ENCODE results near the gene ADCY7. TPM values are rescaled to one million over a fixed set of nuclear protein-coding genes. Genes with fewer than 3 reads are reported as not detected.

The ADCY7 gene
- total and polyA plus RNA-seq, 4 donors: 4.0 to 75.8 (median 20.2) TPM

DNA sequence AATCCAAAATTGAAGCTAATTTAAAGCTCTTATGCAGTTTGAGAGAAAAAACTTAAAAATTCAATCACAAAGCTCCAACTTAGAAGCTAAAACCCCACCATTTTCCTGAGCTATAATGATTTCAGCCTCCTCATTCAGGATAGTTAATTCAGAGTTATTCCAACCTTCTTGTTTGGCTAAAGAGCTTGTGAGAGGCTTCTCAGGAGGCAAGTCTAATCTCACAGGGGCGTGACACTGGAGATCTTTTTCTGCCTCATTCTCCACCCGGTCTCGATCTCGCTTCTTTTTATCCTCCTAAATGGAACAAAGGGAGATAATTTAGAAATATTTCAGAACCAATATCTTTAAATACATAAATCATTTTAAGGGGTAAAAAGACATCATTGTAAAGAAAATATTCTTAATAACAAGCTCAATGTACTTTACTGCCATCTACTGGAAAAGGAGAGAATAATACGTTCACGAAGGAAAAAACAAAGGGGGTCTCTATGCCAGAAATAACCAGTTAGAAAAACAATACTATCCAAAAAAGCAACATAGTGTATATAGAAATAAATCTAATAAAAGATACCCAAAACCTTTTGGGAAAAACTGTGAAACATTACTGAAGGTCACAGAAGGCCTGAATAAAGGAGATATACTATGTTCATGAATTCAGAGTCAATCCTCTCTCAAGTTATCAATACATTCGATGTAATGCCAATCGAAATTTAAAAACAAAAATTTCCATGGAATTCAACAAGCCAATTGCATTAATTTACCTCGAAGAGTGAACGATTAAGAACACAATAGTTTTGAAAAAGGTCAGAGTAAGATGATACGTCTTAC lies 88.5 kb downstream of the ADCY7 start:
- H3K4me3 ChIP-seq (ENCODE audit: low read length in 2 of 2): no peak overlapping the region
- no peaks in the 10 kb centered on the region for H3K27me3 ChIP-seq (ENCODE audit: control insufficient read depth in 1 of 2, insufficient read depth in 2 of 2, low read length in 1 of 2)
- H3K36me3 ChIP-seq (ENCODE audit: control insufficient read depth in 1 of 2, insufficient read depth in 2 of 2, low read length in 1 of 2): peaks cover 2 to 7% of the 10 kb centered on the region in 2 donors
- intact Hi-C loops (cut with DNase I): loop anchor here in 1 of 2 donors (2.0 kb wide), 1 partner anchor 28 kb away; no protein-coding TSS in a partner anchor
- H3K4me1 ChIP-seq (ENCODE audit: control insufficient read depth in 1 of 2, insufficient read depth in 2 of 2, low read length in 2 of 2): no peaks in the 10 kb centered on the region
- ATAC-seq (ENCODE audit: low FRiP score) (no peak), DNase-seq (no peak)
- WGBS, 2 donors: 74% methylated on average over 11 of the region's 11 CpGs
- no peaks in the 10 kb centered on the region for H3K9me3 ChIP-seq (ENCODE audit: control insufficient read depth, low read length)
- no peak overlapping the region for H3K27ac ChIP-seq (ENCODE audit: low read depth in 1 of 2, low read length in 2 of 2)

- intact Hi-C loops (cut with DNase I): loop anchor here (5.0 to 10.0 kb wide), 5 partner anchors 32 to 335 kb away; partner anchors contain the start of genes TENT4B (in 2 of the 2) and CNEP1R1 (in 1 of the 2)
- no peak overlapping the region for H3K4me3 ChIP-seq (ENCODE audit: low read length in 2 of 2)
- H3K27me3 ChIP-seq (ENCODE audit: control insufficient read depth in 1 of 2, insufficient read depth in 2 of 2, low read length in 1 of 2): no peaks in the 10 kb centered on the region
- H3K27ac ChIP-seq (ENCODE audit: low read depth in 1 of 2, low read length in 2 of 2): peak overlapping the region; percentile 54 to 77
- H3K36me3 ChIP-seq (ENCODE audit: control insufficient read depth in 1 of 2, insufficient read depth in 2 of 2, low read length in 1 of 2): peaks cover 2 to 7% of the 10 kb centered on the region in 2 donors
- ATAC-seq (ENCODE audit: low FRiP score): no peak
- H3K4me1 ChIP-seq (ENCODE audit: control insufficient read depth in 1 of 2, insufficient read depth in 2 of 2, low read length in 2 of 2): peaks cover 5 to 9% of the 10 kb centered on the region in 2 donors
- no peaks in the 10 kb centered on the region for H3K9me3 ChIP-seq (ENCODE audit: control insufficient read depth, low read length)
- no peak for DNase-seq
- 50 to 51% methylated on average over 1 of the region's 1 CpG for WGBS, 2 donors
Observed at GRCh38 chr16:50359626-50360025, 93.3 kb downstream of the ADCY7 start.

DNA sequence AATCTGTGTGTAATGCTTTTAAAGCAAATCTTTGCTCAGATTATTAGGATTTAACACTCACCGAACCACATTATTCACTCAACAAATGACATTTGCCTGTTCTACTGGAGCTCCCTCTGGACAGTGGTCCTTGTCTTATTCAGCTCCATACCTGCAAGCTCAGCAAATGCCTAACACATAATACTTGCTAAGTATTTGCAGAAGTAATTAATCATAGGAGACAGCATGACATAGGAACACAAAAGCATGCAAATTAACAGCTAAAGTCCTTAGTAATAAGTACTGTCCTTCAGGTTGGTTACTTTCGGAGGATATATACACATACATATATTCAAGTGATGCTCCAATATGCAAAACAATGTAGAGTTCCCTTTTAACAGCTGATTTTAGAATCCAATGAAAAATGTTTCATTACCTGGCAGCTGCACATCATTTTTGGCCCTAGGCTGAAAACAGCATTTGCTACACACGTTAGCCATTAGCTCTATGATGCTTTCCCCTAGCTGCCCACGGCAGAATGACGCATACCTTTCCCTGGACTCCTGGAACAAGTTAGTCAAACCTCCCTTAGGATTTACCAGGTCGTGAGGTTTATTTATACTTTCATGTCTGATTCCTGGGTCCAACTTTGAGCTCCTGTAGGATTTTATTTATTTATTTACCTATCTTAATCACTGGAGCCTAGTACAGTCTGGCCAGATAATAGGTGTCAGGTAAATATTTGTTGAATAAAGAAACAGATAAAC lies 93.9 kb downstream of the ADCY7 start:
- DNase-seq (peak; percentile 72 to 86), ATAC-seq (ENCODE audit: low FRiP score) (peak; percentile 57)
- Histone ChIP-seq H3K36me3 (ENCODE audit: control insufficient read depth in 1 of 2, insufficient read depth in 2 of 2, low read length in 1 of 2) (peaks cover 2 to 7% of the 10 kb centered on the region in 2 donors), H3K27ac (ENCODE audit: low read depth in 1 of 2, low read length in 2 of 2) (peak overlapping the region; percentile 93 to 99), H3K9me3 (ENCODE audit: control insufficient read depth, low read length) (no peaks in the 10 kb centered on the region), H3K27me3 (ENCODE audit: control insufficient read depth in 1 of 2, insufficient read depth in 2 of 2, low read length in 1 of 2) (no peaks in the 10 kb centered on the region), H3K4me3 (ENCODE audit: low read length in 2 of 2) (no peak overlapping the region), H3K4me1 (ENCODE audit: control insufficient read depth in 1 of 2, insufficient read depth in 2 of 2, low read length in 2 of 2) (peaks cover 5 to 9% of the 10 kb centered on the region in 2 donors)
- 32 to 36% methylated on average over 6 of the region's 6 CpGs for WGBS, 2 donors
- intact Hi-C loops (cut with DNase I): loop anchor here (5.0 to 10.0 kb wide), 5 partner anchors 33 to 335 kb away; partner anchors contain the start of genes TENT4B (in 2 of the 2) and CNEP1R1 (in 1 of the 2)

DNA sequence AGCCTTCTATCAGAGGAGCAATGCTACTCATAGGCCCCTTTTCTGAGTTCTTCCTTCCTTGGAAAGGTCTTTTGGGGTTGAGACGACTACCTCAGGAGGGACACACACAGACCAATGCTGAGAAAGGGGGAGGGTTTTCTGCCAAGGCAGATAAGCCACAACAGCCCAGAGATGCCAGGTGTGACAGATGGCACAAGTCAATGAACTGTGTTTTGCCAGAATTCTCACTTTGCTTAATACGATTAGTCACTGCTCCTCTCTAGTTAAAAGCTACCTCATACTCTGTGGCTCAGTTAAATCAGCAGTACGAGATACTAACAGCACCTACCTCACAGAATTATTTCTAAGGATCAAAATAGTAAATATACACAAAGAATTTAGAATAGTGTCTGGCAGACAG lies 94.4 kb downstream of the ADCY7 start:
- WGBS, 2 donors: 25 to 26% methylated on average over 3 of the region's 3 CpGs
- Histone ChIP-seq H3K9me3 (ENCODE audit: control insufficient read depth, low read length) (no peaks in the 10 kb centered on the region), H3K27ac (ENCODE audit: low read depth in 1 of 2, low read length in 2 of 2) (peak overlapping the region; percentile 93 to 99), H3K4me3 (ENCODE audit: low read length in 2 of 2) (no peak overlapping the region), H3K27me3 (ENCODE audit: control insufficient read depth in 1 of 2, insufficient read depth in 2 of 2, low read length in 1 of 2) (no peaks in the 10 kb centered on the region), H3K36me3 (ENCODE audit: control insufficient read depth in 1 of 2, insufficient read depth in 2 of 2, low read length in 1 of 2) (peaks cover 2 to 7% of the 10 kb centered on the region in 2 donors), H3K4me1 (ENCODE audit: control insufficient read depth in 1 of 2, insufficient read depth in 2 of 2, low read length in 2 of 2) (peaks cover 5 to 9% of the 10 kb centered on the region in 2 donors)
- intact Hi-C loops (cut with DNase I): loop anchor here (5.0 to 10.0 kb wide), 5 partner anchors 33 to 336 kb away; partner anchors contain the start of genes TENT4B (in 2 of the 2) and CNEP1R1 (in 1 of the 2)
- DNase-seq (no peak), ATAC-seq (ENCODE audit: low FRiP score) (no peak)

GRCh38 chr16:50363656-50364055 lies 97.3 kb downstream of the ADCY7 start:
- Histone ChIP-seq H3K27ac (ENCODE audit: low read depth in 1 of 2, low read length in 2 of 2) (no peak overlapping the region), H3K36me3 (ENCODE audit: control insufficient read depth in 1 of 2, insufficient read depth in 2 of 2, low read length in 1 of 2) (no peaks in the 10 kb centered on the region), H3K4me1 (ENCODE audit: control insufficient read depth in 1 of 2, insufficient read depth in 2 of 2, low read length in 2 of 2) (peaks cover 7 to 9% of the 10 kb centered on the region in 2 donors), H3K9me3 (ENCODE audit: control insufficient read depth, low read length) (no peaks in the 10 kb centered on the region), H3K4me3 (ENCODE audit: low read length in 2 of 2) (no peak overlapping the region), H3K27me3 (ENCODE audit: control insufficient read depth in 1 of 2, insufficient read depth in 2 of 2, low read length in 1 of 2) (no peaks in the 10 kb centered on the region)
- no peak for ATAC-seq (ENCODE audit: low FRiP score)
- intact Hi-C loops (cut with DNase I): loop anchor here (5.0 to 10.0 kb wide), 5 partner anchors 36 to 339 kb away; partner anchors contain the start of genes TENT4B (in 2 of the 2) and CNEP1R1 (in 1 of the 2)
- no peak for DNase-seq
- WGBS, 2 donors: 57 to 81% methylated on average over 8 to 10 of the region's 10 CpGs

DNA sequence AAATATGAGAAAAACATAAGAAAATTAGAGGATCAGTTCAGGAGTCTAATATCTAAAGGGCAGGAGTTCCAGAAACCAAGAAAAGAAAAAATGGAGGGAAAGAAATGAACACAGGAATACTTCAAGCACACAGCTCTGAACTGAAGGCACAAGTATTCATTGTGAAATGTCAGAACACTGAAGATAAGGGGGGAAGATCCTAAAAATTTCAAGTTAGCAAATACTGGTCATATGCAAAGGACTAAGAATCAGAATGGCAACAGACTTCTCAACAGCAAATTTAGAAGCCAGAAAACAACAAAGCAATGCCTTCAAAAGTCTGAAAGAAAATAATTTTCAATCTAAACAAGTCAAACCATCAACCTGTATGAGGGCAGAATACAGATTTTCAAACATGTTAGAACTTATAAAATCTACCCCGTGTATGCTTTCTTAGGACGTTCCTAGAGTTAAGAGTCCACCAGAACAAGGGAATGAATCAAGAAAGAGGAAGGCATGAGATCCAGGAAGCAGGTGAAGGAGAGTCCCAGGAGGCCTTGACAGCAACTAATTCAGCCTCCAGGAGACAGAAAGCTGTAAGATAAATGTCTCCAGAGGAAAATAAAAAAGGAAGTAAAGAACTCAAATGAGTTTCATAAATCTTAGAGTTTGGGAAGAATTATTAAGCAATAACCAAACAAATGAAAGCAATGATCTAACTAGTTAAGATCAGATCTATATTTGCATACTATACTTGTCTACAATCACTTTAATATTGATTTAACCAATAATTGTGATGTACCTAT lies 99.6 kb downstream of the ADCY7 start:
- H3K9me3 ChIP-seq (ENCODE audit: control insufficient read depth, low read length): no peaks in the 10 kb centered on the region
- peaks cover 4 to 6% of the 10 kb centered on the region in 2 donors for H3K4me1 ChIP-seq (ENCODE audit: control insufficient read depth in 1 of 2, insufficient read depth in 2 of 2, low read length in 2 of 2)
- DNase-seq: no peak
- no peaks in the 10 kb centered on the region for H3K36me3 ChIP-seq (ENCODE audit: control insufficient read depth in 1 of 2, insufficient read depth in 2 of 2, low read length in 1 of 2)
- H3K4me3 ChIP-seq (ENCODE audit: low read length in 2 of 2): peak overlapping the region in 1 of 2 donors; percentile 18
- no peak for ATAC-seq (ENCODE audit: low FRiP score)
- WGBS, 2 donors: 48 to 50% methylated on average over 2 of the region's 2 CpGs
- no peaks in the 10 kb centered on the region for H3K27me3 ChIP-seq (ENCODE audit: control insufficient read depth in 1 of 2, insufficient read depth in 2 of 2, low read length in 1 of 2)
- intact Hi-C loops (cut with DNase I): loop anchor here (5.0 to 10.0 kb wide), 7 partner anchors 39 to 341 kb away; partner anchors contain the start of genes CNEP1R1 (in 2 of the 2) and TENT4B (in 2 of the 2)
- no peak overlapping the region for H3K27ac ChIP-seq (ENCODE audit: low read depth in 1 of 2, low read length in 2 of 2)

Measured in aorta (tissue), 5 donors.